HepG2 (cell line): ENCODE results near the gene MEGF6. TPM values are rescaled to one million over a fixed set of nuclear protein-coding genes. Genes with fewer than 3 reads are reported as not detected.

ENCODE experiments used
- AGO1 ChIP-seq: fragments of 200-400 bp; formaldehyde crosslinking; IDR thresholded peaks from 2 replicates; pipeline ENCODE4 v1.6.1; 2017; ENCODE audit warnings: mild to moderate bottlenecking, low read depth, low read length, moderate library complexity; ENCODE audit not compliant: poor library complexity, severe bottlenecking
- AGO2 ChIP-seq: fragments of 200-400 bp; formaldehyde crosslinking; optimal IDR thresholded peaks from 2 replicates; pipeline ENCODE3; 2017; ENCODE audit warnings: mild to moderate bottlenecking, low read depth, low read length, moderate library complexity
- THAP8 ChIP-seq: sonication (generic); formaldehyde crosslinking; IDR thresholded peaks from 2 replicates; pipeline ENCODE4 v1.5.1; 2020; ENCODE audit warnings: missing genetic modification reagents, mild to moderate bottlenecking, borderline replicate concordance
- ZNF282 ChIP-seq: fragments of 450-650 bp; IDR thresholded peaks from 2 replicates; pipeline ENCODE4 v1.6.1; 2018; ENCODE audit not compliant: partially characterized antibody
- ZNF326 ChIP-seq: sonication (generic); formaldehyde crosslinking; IDR thresholded peaks from 2 replicates; pipeline ENCODE4 v1.4.0; 2020; ENCODE audit warnings: missing genetic modification reagents, borderline replicate concordance
- ZNF550 ChIP-seq: sonication (generic); formaldehyde crosslinking; IDR thresholded peaks from 2 replicates; pipeline ENCODE4 v1.4.0; 2020; ENCODE audit warnings: mild to moderate bottlenecking, missing genetic modification reagents, borderline replicate concordance
- polyA plus RNA-seq, 8 experiments: library from polyadenylated mRNA; depleted of rRNA in 3 of 8; stranded (reverse) in 7 of 8; unstranded in 1 of 8; fragments of >200 nt; fragmentation: Illumina TruSeq in 4 of 8; extraction: Trizol in 4 of 8; gene quantifications; 2 replicates each; pipeline versions ENCODE4 v1.2.1 to v1.2.3, GENCODE V29; 2011 to 2016; ENCODE audit warnings: low read depth in 4 of 8, missing spikeins in 1 of 8, mixed read lengths in 1 of 8; ENCODE audit not compliant: insufficient read depth in 1 of 8
- total RNA-seq, 5 experiments: library from RNA; depleted of rRNA; stranded (reverse); fragments of >200 nt; fragmentation: Illumina TruSeq; extraction: Trizol; gene quantifications; 2 replicates each; pipeline ENCODE4 v1.2.3, GENCODE V29; 2016; ENCODE audit warnings: low read depth in 1 of 5
- TF ChIP-seq, protein P1 (sequence below): sonication (generic); formaldehyde crosslinking; IDR thresholded peaks from 2 replicates; pipeline ENCODE4 v1.5.0; 2020; ENCODE audit warnings: mild to moderate bottlenecking, missing genetic modification reagents, borderline replicate concordance
- TF ChIP-seq, protein P2 (sequence below): IDR thresholded peaks from 2 replicates; pipeline ENCODE4 v1.6.1; 2016; ENCODE audit warnings: missing compliant biosample characterization, missing genetic modification reagents, borderline replicate concordance

MEGF6 gene
- total and polyA plus RNA-seq, 2 of the 13 experiments (the other 11 are each of a cell fraction or from before 2014, with no cell fraction given) = 1.9 TPM

DNA sequence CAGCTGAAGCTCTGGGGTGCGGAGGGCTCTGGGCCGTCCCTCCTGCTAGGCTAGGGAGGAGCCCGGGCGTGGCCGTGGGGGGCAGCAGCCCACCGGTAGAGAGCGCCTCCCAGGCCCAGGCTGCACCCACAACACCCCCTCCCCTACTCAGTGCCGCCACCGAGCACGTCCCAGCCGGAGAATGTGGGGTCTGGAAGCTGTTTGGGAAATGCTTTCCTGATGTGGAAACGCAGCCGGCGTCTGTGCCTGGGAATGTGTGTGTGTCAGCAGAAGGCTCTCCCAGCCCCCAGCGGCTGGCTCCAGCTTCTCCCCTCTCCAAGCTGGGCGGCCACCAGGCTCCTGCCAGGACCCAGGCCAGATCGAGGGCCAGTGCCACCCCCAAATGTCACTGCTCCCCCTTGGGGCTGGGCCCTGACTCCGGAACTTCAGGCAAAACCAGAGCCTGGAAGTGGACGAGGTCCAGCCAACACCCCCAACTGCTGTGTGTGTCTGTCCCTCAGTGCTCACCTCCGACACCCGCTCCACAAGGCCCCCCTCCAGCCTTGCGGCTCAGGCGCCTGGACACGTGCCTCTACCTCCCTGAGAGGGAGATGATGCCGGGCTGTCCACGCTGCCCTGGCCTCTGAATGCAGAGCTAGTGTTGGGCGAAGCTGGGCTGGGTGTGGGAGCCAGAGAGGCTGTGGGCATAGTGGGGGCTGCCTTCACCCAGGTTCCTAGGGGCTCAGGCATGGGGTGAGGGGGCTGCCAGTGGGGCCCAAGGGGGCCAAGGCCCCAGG is 74.7 kb downstream of the MEGF6 start (continued):
- TF ChIP-seq, protein P1, sequence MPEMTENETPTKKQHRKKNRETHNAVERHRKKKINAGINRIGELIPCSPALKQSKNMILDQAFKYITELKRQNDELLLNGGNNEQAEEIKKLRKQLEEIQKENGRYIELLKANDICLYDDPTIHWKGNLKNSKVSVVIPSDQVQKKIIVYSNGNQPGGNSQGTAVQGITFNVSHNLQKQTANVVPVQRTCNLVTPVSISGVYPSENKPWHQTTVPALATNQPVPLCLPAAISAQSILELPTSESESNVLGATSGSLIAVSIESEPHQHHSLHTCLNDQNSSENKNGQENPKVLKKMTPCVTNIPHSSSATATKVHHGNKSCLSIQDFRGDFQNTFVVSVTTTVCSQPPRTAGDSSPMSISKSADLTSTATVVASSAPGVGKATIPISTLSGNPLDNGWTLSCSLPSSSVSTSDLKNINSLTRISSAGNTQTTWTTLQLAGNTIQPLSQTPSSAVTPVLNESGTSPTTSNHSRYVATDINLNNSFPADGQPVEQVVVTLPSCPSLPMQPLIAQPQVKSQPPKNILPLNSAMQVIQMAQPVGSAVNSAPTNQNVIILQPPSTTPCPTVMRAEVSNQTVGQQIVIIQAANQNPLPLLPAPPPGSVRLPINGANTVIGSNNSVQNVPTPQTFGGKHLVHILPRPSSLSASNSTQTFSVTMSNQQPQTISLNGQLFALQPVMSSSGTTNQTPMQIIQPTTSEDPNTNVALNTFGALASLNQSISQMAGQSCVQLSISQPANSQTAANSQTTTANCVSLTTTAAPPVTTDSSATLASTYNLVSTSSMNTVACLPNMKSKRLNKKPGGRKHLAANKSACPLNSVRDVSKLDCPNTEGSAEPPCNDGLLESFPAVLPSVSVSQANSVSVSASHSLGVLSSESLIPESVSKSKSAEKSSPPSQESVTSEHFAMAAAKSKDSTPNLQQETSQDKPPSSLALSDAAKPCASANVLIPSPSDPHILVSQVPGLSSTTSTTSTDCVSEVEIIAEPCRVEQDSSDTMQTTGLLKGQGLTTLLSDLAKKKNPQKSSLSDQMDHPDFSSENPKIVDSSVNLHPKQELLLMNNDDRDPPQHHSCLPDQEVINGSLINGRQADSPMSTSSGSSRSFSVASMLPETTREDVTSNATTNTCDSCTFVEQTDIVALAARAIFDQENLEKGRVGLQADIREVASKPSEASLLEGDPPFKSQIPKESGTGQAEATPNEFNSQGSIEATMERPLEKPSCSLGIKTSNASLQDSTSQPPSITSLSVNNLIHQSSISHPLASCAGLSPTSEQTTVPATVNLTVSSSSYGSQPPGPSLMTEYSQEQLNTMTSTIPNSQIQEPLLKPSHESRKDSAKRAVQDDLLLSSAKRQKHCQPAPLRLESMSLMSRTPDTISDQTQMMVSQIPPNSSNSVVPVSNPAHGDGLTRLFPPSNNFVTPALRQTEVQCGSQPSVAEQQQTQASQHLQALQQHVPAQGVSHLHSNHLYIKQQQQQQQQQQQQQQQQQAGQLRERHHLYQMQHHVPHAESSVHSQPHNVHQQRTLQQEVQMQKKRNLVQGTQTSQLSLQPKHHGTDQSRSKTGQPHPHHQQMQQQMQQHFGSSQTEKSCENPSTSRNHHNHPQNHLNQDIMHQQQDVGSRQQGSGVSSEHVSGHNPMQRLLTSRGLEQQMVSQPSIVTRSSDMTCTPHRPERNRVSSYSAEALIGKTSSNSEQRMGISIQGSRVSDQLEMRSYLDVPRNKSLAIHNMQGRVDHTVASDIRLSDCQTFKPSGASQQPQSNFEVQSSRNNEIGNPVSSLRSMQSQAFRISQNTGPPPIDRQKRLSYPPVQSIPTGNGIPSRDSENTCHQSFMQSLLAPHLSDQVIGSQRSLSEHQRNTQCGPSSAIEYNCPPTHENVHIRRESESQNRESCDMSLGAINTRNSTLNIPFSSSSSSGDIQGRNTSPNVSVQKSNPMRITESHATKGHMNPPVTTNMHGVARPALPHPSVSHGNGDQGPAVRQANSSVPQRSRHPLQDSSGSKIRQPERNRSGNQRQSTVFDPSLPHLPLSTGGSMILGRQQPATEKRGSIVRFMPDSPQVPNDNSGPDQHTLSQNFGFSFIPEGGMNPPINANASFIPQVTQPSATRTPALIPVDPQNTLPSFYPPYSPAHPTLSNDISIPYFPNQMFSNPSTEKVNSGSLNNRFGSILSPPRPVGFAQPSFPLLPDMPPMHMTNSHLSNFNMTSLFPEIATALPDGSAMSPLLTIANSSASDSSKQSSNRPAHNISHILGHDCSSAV (CRISPR knock-in tag) = no peak
- TF ChIP-seq ZNF550 (CRISPR knock-in tag) = no peak
- TF ChIP-seq, protein P2, sequence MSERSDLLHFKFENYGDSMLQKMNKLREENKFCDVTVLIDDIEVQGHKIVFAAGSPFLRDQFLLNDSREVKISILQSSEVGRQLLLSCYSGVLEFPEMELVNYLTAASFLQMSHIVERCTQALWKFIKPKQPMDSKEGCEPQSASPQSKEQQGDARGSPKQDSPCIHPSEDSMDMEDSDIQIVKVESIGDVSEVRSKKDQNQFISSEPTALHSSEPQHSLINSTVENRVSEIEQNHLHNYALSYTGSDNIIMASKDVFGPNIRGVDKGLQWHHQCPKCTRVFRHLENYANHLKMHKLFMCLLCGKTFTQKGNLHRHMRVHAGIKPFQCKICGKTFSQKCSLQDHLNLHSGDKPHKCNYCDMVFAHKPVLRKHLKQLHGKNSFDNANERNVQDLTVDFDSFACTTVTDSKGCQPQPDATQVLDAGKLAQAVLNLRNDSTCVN (CRISPR knock-in tag) = no peak
- peak; percentile 98 for TF ChIP-seq AGO1
- no peak for TF ChIP-seq THAP8 (CRISPR knock-in tag)
- peak; percentile 93 for TF ChIP-seq AGO2
- TF ChIP-seq ZNF326 (CRISPR knock-in tag) = no peak
- no peak for TF ChIP-seq ZNF282
